ENCODE results near the gene HERPUD2.

Gene HERPUD2

DNA sequence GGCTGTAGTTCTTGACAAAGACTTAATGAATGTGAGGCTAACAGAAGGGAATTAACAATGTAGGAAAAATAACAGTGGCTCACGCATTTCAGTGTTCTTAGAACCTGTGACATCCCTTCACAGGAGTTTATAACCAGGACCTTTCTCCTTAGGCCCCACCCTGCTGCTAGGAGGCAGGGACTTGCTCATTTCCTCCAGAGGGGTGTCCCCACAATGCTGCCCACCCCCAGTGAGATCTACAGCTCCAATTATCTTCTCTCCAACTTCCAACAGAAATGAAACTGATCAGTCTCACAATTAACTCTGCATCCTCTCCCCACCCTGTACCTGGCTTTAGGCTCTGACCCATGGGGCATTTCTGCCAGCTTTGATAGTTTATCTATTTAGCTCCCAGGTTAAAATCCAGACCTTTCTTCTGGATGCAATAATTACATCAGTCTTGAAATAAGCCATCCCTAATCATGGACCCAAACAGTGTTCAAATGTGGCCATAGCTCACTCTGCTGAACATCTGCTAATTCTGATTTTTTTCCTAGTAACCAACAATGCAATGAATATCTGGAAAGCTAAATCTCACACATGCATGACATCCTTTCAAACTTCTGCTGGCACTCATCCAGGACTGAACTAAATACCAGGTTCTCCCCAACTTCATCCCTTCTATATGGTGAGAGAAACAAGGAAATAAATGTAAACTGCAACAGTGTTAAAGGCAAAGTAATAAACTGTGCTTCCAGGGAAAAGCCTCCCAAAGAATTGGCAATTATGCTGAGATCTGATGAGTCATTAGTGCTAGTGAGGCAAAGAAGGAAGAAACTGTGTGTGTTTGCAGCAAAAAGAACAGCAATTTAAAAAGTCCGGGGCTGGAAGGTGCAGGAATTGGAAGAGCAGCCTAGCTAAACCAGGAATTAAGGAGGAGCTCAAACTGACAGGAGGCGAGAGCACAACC lies 64.6 kb downstream of the HERPUD2 start:
- Mint-ChIP-seq H3K27me3 (ENCODE audit: low read depth) (no peaks in the 10 kb centered on the region), H3K4me1 (no peaks in the 10 kb centered on the region), H3K9me3 (no peaks in the 10 kb centered on the region), H3K36me3 (ENCODE audit: low read depth) (peaks cover 43% of the 10 kb centered on the region), H3K27ac (peak overlapping the region in 1 of 3 experiments; percentile 14), H3K4me3 (no peak overlapping the region)
- TF ChIP-seq, protein P1, sequence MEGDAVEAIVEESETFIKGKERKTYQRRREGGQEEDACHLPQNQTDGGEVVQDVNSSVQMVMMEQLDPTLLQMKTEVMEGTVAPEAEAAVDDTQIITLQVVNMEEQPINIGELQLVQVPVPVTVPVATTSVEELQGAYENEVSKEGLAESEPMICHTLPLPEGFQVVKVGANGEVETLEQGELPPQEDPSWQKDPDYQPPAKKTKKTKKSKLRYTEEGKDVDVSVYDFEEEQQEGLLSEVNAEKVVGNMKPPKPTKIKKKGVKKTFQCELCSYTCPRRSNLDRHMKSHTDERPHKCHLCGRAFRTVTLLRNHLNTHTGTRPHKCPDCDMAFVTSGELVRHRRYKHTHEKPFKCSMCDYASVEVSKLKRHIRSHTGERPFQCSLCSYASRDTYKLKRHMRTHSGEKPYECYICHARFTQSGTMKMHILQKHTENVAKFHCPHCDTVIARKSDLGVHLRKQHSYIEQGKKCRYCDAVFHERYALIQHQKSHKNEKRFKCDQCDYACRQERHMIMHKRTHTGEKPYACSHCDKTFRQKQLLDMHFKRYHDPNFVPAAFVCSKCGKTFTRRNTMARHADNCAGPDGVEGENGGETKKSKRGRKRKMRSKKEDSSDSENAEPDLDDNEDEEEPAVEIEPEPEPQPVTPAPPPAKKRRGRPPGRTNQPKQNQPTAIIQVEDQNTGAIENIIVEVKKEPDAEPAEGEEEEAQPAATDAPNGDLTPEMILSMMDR (IDR thresholded peaks at IDR 0.05; ENCODE audit: unreplicated experiment in 3 of 3): no peak

DNA sequence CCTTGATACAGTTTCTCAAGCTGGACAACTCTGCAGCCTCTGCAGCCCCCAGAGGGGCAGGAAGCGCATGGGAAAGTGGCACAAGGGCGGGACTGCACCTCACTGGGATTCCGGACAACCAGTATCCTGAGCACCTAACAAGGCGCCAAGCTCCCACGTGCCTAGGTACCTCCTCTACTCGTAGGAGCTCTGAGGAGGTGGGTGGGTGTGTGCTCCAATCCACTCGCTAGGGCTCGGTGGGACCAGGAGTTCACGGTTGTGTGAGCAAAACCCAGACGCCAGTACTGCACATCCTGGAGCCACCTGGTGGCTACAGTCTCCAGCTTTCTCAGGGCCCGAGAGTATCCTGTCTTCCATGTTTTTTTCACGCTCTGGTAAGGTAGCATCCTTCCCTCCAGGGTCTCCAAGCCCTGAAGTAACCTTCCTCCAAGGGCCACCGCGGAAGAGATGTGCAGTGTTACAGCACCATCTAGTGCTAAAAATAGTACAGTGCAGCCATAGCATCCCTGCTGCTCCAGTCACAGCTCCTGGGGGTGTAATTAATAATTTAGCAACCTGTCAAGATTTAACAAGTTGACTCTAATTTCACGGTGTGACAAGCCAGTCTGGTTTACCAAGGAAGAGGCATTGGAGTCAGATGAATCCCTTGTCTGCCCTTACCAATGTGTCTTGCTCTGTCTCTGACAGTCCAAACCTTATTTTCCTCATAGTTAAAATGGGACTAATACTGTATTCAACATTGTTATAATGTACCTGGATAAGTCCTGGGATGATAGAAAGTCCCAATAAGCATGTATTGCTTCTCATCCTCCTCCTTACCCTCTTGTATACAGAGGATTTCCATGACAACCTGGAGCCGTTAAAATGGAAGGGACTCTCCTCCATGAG lies 70.4 kb downstream of the HERPUD2 start:
- TF ChIP-seq, protein P1 (IDR thresholded peaks at IDR 0.05; ENCODE audit: unreplicated experiment in 3 of 3): peak; percentile 78 to 80 (median 78)
- Mint-ChIP-seq H3K27me3 (ENCODE audit: low read depth) (no peaks in the 10 kb centered on the region), H3K9me3 (no peaks in the 10 kb centered on the region), H3K27ac (no peak overlapping the region), H3K4me3 (no peak overlapping the region), H3K36me3 (ENCODE audit: low read depth) (peaks cover 6% of the 10 kb centered on the region), H3K4me1 (no peaks in the 10 kb centered on the region)

DNA sequence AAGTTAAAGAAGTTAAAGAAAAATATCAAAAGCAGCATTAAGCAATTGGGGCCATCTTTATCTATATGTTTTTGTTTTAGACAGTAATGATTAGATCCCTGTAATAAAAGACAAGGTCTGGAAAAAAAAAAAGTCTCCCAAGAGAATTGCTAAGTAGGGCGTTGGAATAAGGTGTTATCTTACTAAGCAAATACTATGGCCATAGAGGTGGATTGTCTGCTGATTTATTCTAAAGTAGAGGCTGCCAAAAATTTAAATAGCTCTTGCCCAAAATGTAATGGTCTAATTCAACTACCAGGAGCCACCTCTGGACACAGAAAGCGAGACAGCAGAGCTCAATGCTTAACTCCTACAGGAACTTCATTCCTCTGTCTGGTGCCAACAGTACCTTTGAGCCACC lies 71.6 kb downstream of the HERPUD2 start:
- H3K36me3 Mint-ChIP-seq (ENCODE audit: low read depth): peaks cover 10% of the 10 kb centered on the region
- H3K4me3 Mint-ChIP-seq: no peak overlapping the region
- no peak overlapping the region for H3K27ac Mint-ChIP-seq
- H3K4me1 Mint-ChIP-seq: no peaks in the 10 kb centered on the region
- TF ChIP-seq, protein P1 (IDR thresholded peaks at IDR 0.05; ENCODE audit: unreplicated experiment in 3 of 3): no peak
- no peaks in the 10 kb centered on the region for H3K27me3 Mint-ChIP-seq (ENCODE audit: low read depth)
- no peaks in the 10 kb centered on the region for H3K9me3 Mint-ChIP-seq

GRCh38 chr7:35619863-35620262 lies 75.1 kb downstream of the HERPUD2 start:
- TF ChIP-seq, protein P1 (IDR thresholded peaks at IDR 0.05; ENCODE audit: unreplicated experiment in 3 of 3): no peak
- no peaks in the 10 kb centered on the region for H3K27me3 Mint-ChIP-seq (ENCODE audit: low read depth)
- peaks cover 4% of the 10 kb centered on the region for H3K36me3 Mint-ChIP-seq (ENCODE audit: low read depth)
- H3K9me3 Mint-ChIP-seq: no peaks in the 10 kb centered on the region
- peaks cover 8% of the 10 kb centered on the region for H3K4me1 Mint-ChIP-seq
- H3K4me3 Mint-ChIP-seq: no peak overlapping the region
- H3K27ac Mint-ChIP-seq: no peak overlapping the region

GRCh38 chr7:35617041-35617440 lies 77.9 kb downstream of the HERPUD2 start:
- no peaks in the 10 kb centered on the region for H3K27me3 Mint-ChIP-seq (ENCODE audit: low read depth)
- H3K4me3 Mint-ChIP-seq: no peak overlapping the region
- no peaks in the 10 kb centered on the region for H3K9me3 Mint-ChIP-seq
- TF ChIP-seq, protein P1 (IDR thresholded peaks at IDR 0.05; ENCODE audit: unreplicated experiment in 3 of 3): no peak
- peaks cover 8% of the 10 kb centered on the region for H3K4me1 Mint-ChIP-seq
- H3K27ac Mint-ChIP-seq: no peak overlapping the region
- peaks cover 4% of the 10 kb centered on the region for H3K36me3 Mint-ChIP-seq (ENCODE audit: low read depth)

All from nephron (organoid).